ENCODE results near the gene BORCS5. TPM values are rescaled to one million over a fixed set of nuclear protein-coding genes. Genes with fewer than 3 reads are reported as not detected.
A peak's percentile ranks its signal among the peaks of the same experiment; 100 is the strongest.
"Not testable (repeated sequence)": the region's sequence is repeated elsewhere in the genome, so short reads cannot be mapped to it uniquely, and the experiment has no call there.

BORCS5 gene
- total RNA-seq, 2 donors from 2014 or later, result 5.6 to 18.4 TPM

DNA sequence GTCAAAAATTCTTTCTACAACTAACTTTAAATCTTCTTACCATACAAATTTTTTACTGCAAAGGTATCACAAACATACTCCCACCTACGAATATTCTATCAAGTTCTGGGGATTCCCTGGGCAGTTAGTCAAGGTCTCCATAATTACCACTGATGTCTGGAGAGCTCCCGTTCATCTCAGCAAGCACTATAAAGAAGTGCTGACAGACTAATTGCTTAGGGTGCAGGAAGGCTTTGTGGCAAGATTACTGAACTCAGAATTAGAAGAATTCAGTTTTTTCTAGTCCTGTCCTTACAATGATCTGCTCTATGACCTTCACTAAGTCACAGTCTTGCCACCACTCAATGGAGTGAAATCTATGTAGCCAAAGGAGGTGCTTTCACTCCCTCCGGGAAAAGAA lies 144.2 kb downstream of the BORCS5 start:
- TF ChIP-seq, protein P1, sequence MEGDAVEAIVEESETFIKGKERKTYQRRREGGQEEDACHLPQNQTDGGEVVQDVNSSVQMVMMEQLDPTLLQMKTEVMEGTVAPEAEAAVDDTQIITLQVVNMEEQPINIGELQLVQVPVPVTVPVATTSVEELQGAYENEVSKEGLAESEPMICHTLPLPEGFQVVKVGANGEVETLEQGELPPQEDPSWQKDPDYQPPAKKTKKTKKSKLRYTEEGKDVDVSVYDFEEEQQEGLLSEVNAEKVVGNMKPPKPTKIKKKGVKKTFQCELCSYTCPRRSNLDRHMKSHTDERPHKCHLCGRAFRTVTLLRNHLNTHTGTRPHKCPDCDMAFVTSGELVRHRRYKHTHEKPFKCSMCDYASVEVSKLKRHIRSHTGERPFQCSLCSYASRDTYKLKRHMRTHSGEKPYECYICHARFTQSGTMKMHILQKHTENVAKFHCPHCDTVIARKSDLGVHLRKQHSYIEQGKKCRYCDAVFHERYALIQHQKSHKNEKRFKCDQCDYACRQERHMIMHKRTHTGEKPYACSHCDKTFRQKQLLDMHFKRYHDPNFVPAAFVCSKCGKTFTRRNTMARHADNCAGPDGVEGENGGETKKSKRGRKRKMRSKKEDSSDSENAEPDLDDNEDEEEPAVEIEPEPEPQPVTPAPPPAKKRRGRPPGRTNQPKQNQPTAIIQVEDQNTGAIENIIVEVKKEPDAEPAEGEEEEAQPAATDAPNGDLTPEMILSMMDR (IDR thresholded peaks at IDR 0.05), result no peak
- TF ChIP-seq POLR2A (IDR thresholded peaks at IDR 0.05), result no peak
- H3K4me3 ChIP-seq, result no peak overlapping the region
- no peak for ATAC-seq
- H3K36me3 ChIP-seq (replicated peaks in 1 of 2; ENCODE audit: insufficient read depth in 1 of 2, low read depth in 2 of 2), result no peaks in the 10 kb centered on the region
- no peak overlapping the region for H3K27ac ChIP-seq
- no peaks in the 10 kb centered on the region for H3K9me3 ChIP-seq
- H3K27me3 ChIP-seq, result no peaks in the 10 kb centered on the region
- no peak for DNase-seq
- intact Hi-C loops (cut with DNase I), result no loop called here
- H3K4me1 ChIP-seq, result peaks cover 27% of the 10 kb centered on the region
- WGBS, 2 donors, result 33 to 47% methylated on average over 3 of the region's 3 CpGs

DNA sequence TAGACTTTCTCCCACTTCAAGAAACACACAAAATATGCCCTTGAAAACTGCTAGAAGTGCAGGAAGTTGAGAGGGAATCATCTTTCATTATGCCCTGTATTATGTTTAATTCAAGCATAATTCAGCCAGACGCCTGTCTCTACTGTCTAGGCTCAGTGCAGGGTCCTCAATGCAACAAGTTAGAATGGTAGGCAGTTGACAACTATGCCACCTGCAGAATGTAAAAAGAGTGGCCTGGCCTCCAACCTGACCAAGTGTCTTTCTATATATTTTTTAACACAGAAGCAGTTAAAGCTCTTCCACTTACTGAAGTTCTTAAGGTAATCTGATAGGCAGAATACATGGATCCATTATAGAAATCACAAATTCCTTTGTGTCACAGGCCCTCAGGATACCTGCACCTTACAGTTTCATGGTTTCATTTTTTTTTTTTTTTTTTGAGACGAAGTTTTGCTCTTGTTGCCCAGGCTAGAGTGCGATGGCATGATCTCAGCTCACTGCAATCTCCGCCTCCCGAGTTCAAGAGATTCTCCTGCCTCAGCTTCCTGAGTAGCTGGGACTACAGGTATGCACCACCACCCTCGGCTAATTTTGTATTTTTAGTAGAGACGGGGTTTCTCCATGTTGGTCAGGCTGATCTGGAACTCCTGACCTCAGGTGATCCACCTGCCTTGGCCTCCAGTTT lies 145.4 kb downstream of the BORCS5 start:
- WGBS, 2 donors, result 97 to 98% methylated on average over 7 of the region's 7 CpGs
- DNase-seq; intact Hi-C loops (cut with DNase I); H3K4me3 ChIP-seq; H3K36me3 ChIP-seq (replicated peaks in 1 of 2; ENCODE audit: insufficient read depth in 1 of 2, low read depth in 2 of 2); ATAC-seq; H3K9me3 ChIP-seq; H3K27ac ChIP-seq; H3K27me3 ChIP-seq: not testable (repeated sequence)
- H3K4me1 ChIP-seq, result peaks cover 38% of the 10 kb centered on the region

DNA sequence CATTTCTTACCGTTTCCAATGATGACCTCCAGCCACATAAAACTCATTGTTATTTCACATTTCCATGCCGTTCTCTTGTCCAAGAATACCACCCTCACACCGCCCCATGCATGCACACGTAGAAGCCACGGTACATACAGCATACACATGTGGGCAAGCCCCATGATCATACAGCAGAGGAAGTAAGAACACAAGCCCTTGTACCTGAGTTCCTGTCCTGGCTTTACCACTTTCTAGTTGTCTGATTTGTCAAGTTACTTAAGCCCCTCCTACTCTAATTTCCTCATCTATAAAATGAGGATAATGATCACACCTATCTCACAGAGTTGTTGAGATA lies 145.9 kb downstream of the BORCS5 start:
- no peaks in the 10 kb centered on the region for H3K27me3 ChIP-seq
- TF ChIP-seq, protein P1 (IDR thresholded peaks at IDR 0.05), result no peak
- TF ChIP-seq POLR2A (IDR thresholded peaks at IDR 0.05), result no peak
- H3K4me3 ChIP-seq, result no peak overlapping the region
- peaks cover 42% of the 10 kb centered on the region for H3K4me1 ChIP-seq
- 90 to 91% methylated on average over 5 of the region's 5 CpGs for WGBS, 2 donors
- no peak overlapping the region for H3K27ac ChIP-seq
- H3K36me3 ChIP-seq (replicated peaks in 1 of 2; ENCODE audit: insufficient read depth in 1 of 2, low read depth in 2 of 2), result no peaks in the 10 kb centered on the region
- no peaks in the 10 kb centered on the region for H3K9me3 ChIP-seq
- ATAC-seq (no peak), DNase-seq (no peak)
- intact Hi-C loops (cut with DNase I), result no loop called here

DNA sequence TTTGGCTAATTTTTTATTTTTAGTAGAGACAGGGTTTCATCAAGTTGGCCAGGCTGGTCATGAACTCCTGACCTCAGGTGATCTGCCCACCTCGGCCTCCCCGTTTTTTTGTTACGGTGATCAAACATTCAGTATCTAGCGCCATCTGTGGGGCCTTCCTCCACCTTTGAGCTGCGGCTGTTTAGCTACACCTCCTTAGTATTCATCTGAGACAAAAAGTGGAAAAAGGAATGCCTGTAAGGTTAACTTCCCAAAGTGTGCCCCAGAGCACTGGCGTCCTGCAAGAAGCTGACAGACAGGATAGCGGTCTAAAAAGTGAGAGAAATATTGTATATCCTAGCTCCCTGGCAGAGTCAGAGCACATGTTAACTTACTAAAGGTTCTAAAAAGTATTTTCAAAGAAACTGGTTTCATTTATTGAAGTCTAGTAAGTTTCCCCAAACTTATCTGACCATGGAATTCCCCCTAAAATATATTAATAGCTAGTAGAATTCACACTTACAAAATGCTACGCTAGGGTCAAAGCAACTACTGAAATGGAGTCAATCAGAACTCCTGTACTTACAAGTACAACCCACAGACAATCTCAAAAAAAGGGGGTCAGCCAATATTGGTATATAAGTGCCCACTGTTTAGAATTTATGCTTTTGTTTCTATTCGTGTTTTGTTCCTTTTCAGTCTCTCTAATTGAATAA lies 146.7 kb downstream of the BORCS5 start:
- Histone ChIP-seq H3K9me3 (no peaks in the 10 kb centered on the region), H3K36me3 (replicated peaks in 1 of 2; ENCODE audit: insufficient read depth in 1 of 2, low read depth in 2 of 2) (no peaks in the 10 kb centered on the region), H3K4me1 (peaks cover 42% of the 10 kb centered on the region), H3K27me3 (no peaks in the 10 kb centered on the region), H3K4me3 (no peak overlapping the region), H3K27ac (no peak overlapping the region)
- ATAC-seq (no peak), DNase-seq (no peak)
- 83 to 93% methylated on average over 9 of the region's 9 CpGs for WGBS, 2 donors
- intact Hi-C loops (cut with DNase I), result no loop called here
- TF ChIP-seq, protein P1 (IDR thresholded peaks at IDR 0.05), result no peak
- no peak for TF ChIP-seq POLR2A (IDR thresholded peaks at IDR 0.05)

DNA sequence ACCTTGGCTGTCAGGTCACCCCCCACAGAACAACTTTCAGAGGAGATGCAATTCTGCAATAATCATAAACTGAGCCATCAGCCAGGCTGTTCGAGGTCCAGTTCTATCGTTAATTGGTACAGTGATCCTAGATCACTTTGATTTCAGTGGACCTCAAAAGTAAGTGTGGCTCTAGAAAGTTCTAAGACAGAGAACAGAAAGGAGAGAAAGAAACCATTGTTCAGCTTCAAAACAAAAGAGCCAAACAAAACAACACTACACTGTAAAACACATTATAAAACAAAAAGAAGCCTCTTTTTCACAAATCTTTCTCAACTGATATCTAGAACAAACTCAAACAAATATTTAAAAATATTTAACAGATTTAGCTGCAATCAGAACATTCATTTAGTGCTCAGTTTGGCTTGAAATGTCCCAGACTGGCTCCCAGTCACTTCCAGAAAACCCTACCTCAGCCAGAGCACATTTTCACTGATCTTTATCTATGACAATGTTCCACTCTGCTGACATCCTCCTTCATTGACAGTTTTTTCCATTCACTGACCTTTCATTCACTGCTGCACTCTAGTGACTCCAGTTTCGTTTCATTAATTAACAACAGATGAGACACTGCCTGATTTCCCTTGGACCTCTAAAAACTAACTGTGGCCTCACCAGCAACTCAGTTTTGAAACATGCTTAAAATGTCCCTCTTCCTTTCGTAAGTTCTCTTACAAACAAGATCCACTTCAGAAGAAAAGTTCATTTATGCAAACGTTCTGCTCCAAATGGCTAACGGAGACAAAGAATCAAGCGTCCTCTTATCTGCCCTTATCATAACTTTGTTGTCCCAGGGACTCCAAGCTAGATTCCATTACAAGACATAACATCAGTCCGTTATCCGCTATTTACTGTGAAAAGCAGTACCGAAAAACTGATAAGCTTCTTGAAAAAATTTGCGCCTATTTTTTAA lies 148.9 kb downstream of the BORCS5 start:
- intact Hi-C loops (cut with DNase I), result no loop called here
- Histone ChIP-seq H3K27ac (peak overlapping the region in 2 of 4 donors; percentile 33 to 58), H3K4me3 (no peak overlapping the region), H3K4me1 (peaks cover 35% of the 10 kb centered on the region), H3K36me3 (replicated peaks in 1 of 2; ENCODE audit: insufficient read depth in 1 of 2, low read depth in 2 of 2) (no peaks in the 10 kb centered on the region), H3K9me3 (no peaks in the 10 kb centered on the region), H3K27me3 (no peaks in the 10 kb centered on the region)
- WGBS, 2 donors, result 25 to 34% methylated on average over 11 of the region's 11 CpGs
- DNase-seq, result no peak
- ATAC-seq, result peak; percentile 67
- no peak for TF ChIP-seq POLR2A (IDR thresholded peaks at IDR 0.05)
- TF ChIP-seq, protein P1 (IDR thresholded peaks at IDR 0.05), result no peak

All from body of pancreas (tissue), 4 donors.